Activated T-cell treated with anti-CD3 and anti-CD28 coated beads for 4 hours (primary cell): Measurements from ENCODE around the gene GPR50.

Source experiments
- DNase-seq: peaks from one replicate; pipeline ENCODE4 v3.0.0-alpha.2; 2020

GPR50 gene

GRCh38 chrX:151228935-151229334 lies 52.6 kb downstream of the GPR50 start:
- no peak for DNase-seq
